IMR-90 (cell line): ENCODE data around the gene SOD2. TPM values are rescaled to one million over a fixed set of nuclear protein-coding genes. Genes with fewer than 3 reads are reported as not detected.
A peak's percentile ranks its signal among the peaks of the same experiment; 100 is the strongest.

ENCODE experiments used
- ATAC-seq: fragments of 200-7000 bp; cut with Tn5 transposase; 2 replicates; pipeline ENCODE4 v1.9.1; 2020; ENCODE audit warnings: low read depth, mild to moderate bottlenecking, moderate library complexity
- BruUV-seq: library from RNA; stranded (reverse); fragments of 400-500 nt; replicated peaks from 2 replicates; lab custom pipeline; 2021; lab: Mats Ljungman, UMichigan
- CTCF ChIA-PET: fragments of 300-600 bp; formaldehyde crosslinking; extraction: SDS; loops from one replicate; lab custom pipeline; 2021; ENCODE audit warnings: antibody characterized with exemption; lab: Yijun Ruan, JAX
- POLR2A ChIA-PET: fragments of 300-600 bp; sonication (Branson Sonifier 250); formaldehyde crosslinking; loops from one replicate; lab custom pipeline; 2022; ENCODE audit warnings: antibody characterized with exemption; ENCODE audit not compliant: unreplicated experiment; lab: Charles Lee
- DNase-seq: peaks from one replicate; pipeline ENCODE4 v3.0.0; 2013
- H2AFZ ChIP-seq: replicated peaks from 2 replicates; pipeline ENCODE3; 2013; ENCODE audit warnings: low read length, mild to moderate bottlenecking; ENCODE audit not compliant: poor library complexity
- H2AK5ac ChIP-seq: 2 replicates; pipeline ENCODE4 v1.6.1; 2013; ENCODE audit warnings: low read depth, low read length, inconsistent platforms
- H2AK9ac ChIP-seq: replicated peaks from 2 replicates; pipeline ENCODE3; 2013; ENCODE audit warnings: mild to moderate bottlenecking, low read depth, low read length, moderate library complexity; ENCODE audit not compliant: poor library complexity
- H2BK120ac ChIP-seq: 2 replicates; pipeline ENCODE4 v1.6.1; 2013; ENCODE audit warnings: low read depth, low read length, inconsistent platforms
- H2BK15ac ChIP-seq: 3 replicates; pipeline ENCODE4 v1.6.1; 2013; ENCODE audit warnings: low read depth, low read length, inconsistent platforms
- H2BK20ac ChIP-seq: 2 replicates; pipeline ENCODE4 v1.6.1; 2013; ENCODE audit warnings: low read depth, mild to moderate bottlenecking, inconsistent platforms, low read length, moderate library complexity
- H2BK5ac ChIP-seq: 2 replicates; pipeline ENCODE4 v1.6.1; 2013; ENCODE audit warnings: mild to moderate bottlenecking, low read depth, low read length, inconsistent platforms; ENCODE audit not compliant: poor library complexity, severe bottlenecking
- H3K14ac ChIP-seq: replicated peaks from 2 replicates; pipeline ENCODE4 v1.6.1; 2013; ENCODE audit warnings: low read depth, low read length, inconsistent platforms
- H3K18ac ChIP-seq: 2 replicates; pipeline ENCODE4 v1.6.1; 2013; ENCODE audit warnings: low read depth, low read length, control low read depth
- H3K23ac ChIP-seq: 2 replicates; pipeline ENCODE4 v1.6.1; 2013; ENCODE audit warnings: low read depth, low read length, inconsistent platforms
- H3K27ac ChIP-seq: 2 replicates; pipeline ENCODE4 v1.5.1; 2013; ENCODE audit warnings: mild to moderate bottlenecking, control low read depth, low read length; ENCODE audit not compliant: insufficient read depth
- H3K27me3 ChIP-seq: 2 replicates; pipeline ENCODE4 v1.6.1; 2013; ENCODE audit warnings: low read length; ENCODE audit not compliant: control insufficient read depth, insufficient read depth
- H3K36me3 ChIP-seq: 2 replicates; pipeline ENCODE4 v1.6.1; 2013; ENCODE audit warnings: low read length, mixed read lengths; ENCODE audit not compliant: control insufficient read depth, insufficient read depth
- H3K4ac ChIP-seq: 2 replicates; pipeline ENCODE4 v1.6.1; 2013; ENCODE audit warnings: low read depth, low read length, inconsistent platforms
- H3K4me1 ChIP-seq: 2 replicates; pipeline ENCODE4 v1.6.1; 2013; ENCODE audit warnings: low read length, mixed read lengths; ENCODE audit not compliant: control insufficient read depth, insufficient read depth
- H3K4me2 ChIP-seq: 2 replicates; pipeline ENCODE4 v1.6.1; 2013; ENCODE audit warnings: low read depth, mild to moderate bottlenecking, control low read depth, low read length, moderate library complexity
- H3K4me3 ChIP-seq: 2 replicates; pipeline ENCODE4 v1.5.1; 2013; ENCODE audit warnings: low read depth, mild to moderate bottlenecking, control low read depth, low read length, moderate library complexity; ENCODE audit not compliant: insufficient read depth
- H3K56ac ChIP-seq: 2 replicates; pipeline ENCODE4 v1.6.1; 2013; ENCODE audit warnings: low read length, inconsistent platforms; ENCODE audit not compliant: insufficient read depth; ENCODE audit errors: extremely low read depth
- H3K79me1 ChIP-seq, 2 experiments: 2 replicates each; pipeline ENCODE4 v1.6.1; 2013; ENCODE audit warnings: low read length in 2 of 2, inconsistent platforms in 1 of 2, low read depth in 1 of 2
- H3K9ac ChIP-seq: 2 replicates; pipeline ENCODE4 v1.6.1; 2013; ENCODE audit warnings: low read depth, low read length, control low read depth
- H3K9me1 ChIP-seq: 2 replicates; pipeline ENCODE4 v1.6.1; 2013; ENCODE audit warnings: low read length, inconsistent platforms; ENCODE audit not compliant: insufficient read depth
- H3K9me3 ChIP-seq: 2 replicates; pipeline ENCODE4 v1.6.1; 2013; ENCODE audit warnings: low read length; ENCODE audit not compliant: control insufficient read depth, insufficient read depth
- H4K20me1 ChIP-seq: 2 replicates; pipeline ENCODE4 v1.6.1; 2013; ENCODE audit warnings: low read length, inconsistent platforms; ENCODE audit not compliant: insufficient read depth
- H4K5ac ChIP-seq: 2 replicates; pipeline ENCODE4 v1.6.1; 2013; ENCODE audit warnings: mild to moderate bottlenecking, low read depth, low read length, control low read depth
- H4K8ac ChIP-seq, 2 experiments: 2 replicates each; pipeline ENCODE4 v1.6.1; 2013; ENCODE audit warnings: low read depth in 2 of 2, low read length in 2 of 2, control low read depth in 1 of 2, inconsistent platforms in 1 of 2
- H4K91ac ChIP-seq: 2 replicates; pipeline ENCODE4 v1.6.1; 2013; ENCODE audit warnings: low read depth, low read length, inconsistent platforms; ENCODE audit not compliant: insufficient read depth
- BHLHE40 ChIP-seq: fragments of 150-350 bp; IDR thresholded peaks from 2 replicates; pipeline ENCODE4 v1.6.1; 2016; ENCODE audit warnings: mild to moderate bottlenecking, low read depth, low read length
- CEBPB ChIP-seq: IDR thresholded peaks from 2 replicates; pipeline ENCODE4 v1.6.1; 2012; ENCODE audit warnings: low read depth, low read length, improper control_type of control experiment
- MAFK ChIP-seq: IDR thresholded peaks from 2 replicates; pipeline ENCODE4 v1.6.1; 2012; ENCODE audit warnings: low read depth, low read length, improper control_type of control experiment
- MAZ ChIP-seq: IDR thresholded peaks from 2 replicates; pipeline ENCODE4 v1.6.1; 2012; ENCODE audit warnings: low read depth, mild to moderate bottlenecking, low read length, improper control_type of control experiment, moderate library complexity, borderline replicate concordance
- MXI1 ChIP-seq: IDR thresholded peaks from 2 replicates; pipeline ENCODE4 v1.6.1; 2012; ENCODE audit warnings: low read depth, mild to moderate bottlenecking, low read length, moderate library complexity, borderline replicate concordance
- NFE2L2 ChIP-seq: fragments of 150-350 bp; IDR thresholded peaks from 2 replicates; pipeline ENCODE4 v1.6.1; 2016; ENCODE audit warnings: low read depth, mild to moderate bottlenecking, low read length
- POLR2A ChIP-seq: IDR thresholded peaks from 2 replicates; pipeline ENCODE4 v1.6.1; 2012; ENCODE audit warnings: mild to moderate bottlenecking, low read depth, low read length
- RFX5 ChIP-seq: IDR thresholded peaks from 2 replicates; pipeline ENCODE4 v1.8.0; 2012; ENCODE audit warnings: low read depth, mild to moderate bottlenecking, low read length, moderate library complexity
- SMC3 ChIP-seq: fragments of 150-350 bp; IDR thresholded peaks from 2 replicates; pipeline ENCODE4 v1.6.1; 2016; ENCODE audit warnings: low read depth, mild to moderate bottlenecking, antibody characterized with exemption, low read length, moderate library complexity
- WGBS, 2 experiments: methylation state at CpG; one replicate each; pipeline versions ENCODE4 v1.1.5 to v1.1.7; 2013; ENCODE audit warnings: missing lambda C conversion rate in 2 of 2; ENCODE audit not compliant: insufficient read length in 1 of 2; ENCODE audit errors: extremely low coverage in 2 of 2; 5-methylcytosine and 5-hydroxymethylcytosine counted together
- dilution Hi-C: fragments of 300-500 bp; cut with HindIII; formaldehyde crosslinking; loops from one replicate; pipeline ENCODE4 v1.14.3; 2018; ENCODE audit warnings: low sequenced_read_pairs; ENCODE audit not compliant: unreplicated experiment
- in situ Hi-C: fragments of 300-500 bp; cut with MboI; formaldehyde crosslinking; loops from 3 replicates; pipeline ENCODE4 v1.14.3; 2019; ENCODE audit warnings: low sequenced_read_pairs, inconsistent platforms, mixed read lengths
- intact Hi-C: fragments of 100-400 bp; cut with micrococcal nuclease; formaldehyde crosslinking; loops from 2 replicates; pipeline ENCODE4 v1.10.0; 2022
- polyA plus RNA-seq, 3 experiments: library from polyadenylated mRNA; depleted of rRNA; stranded (reverse); fragments of >200 nt; gene quantifications; 2 replicates each; pipeline ENCODE4 v1.2.3, GENCODE V29; 2012; ENCODE audit warnings: low replicate concordance in 1 of 3
- total RNA-seq: library from RNA; depleted of rRNA; stranded (reverse); fragments of >200 nt; gene quantifications from 2 replicates; pipeline ENCODE4 v1.2.3, GENCODE V29; 2012
- TF ChIP-seq, protein P1 (sequence below): conservative IDR thresholded peaks from 2 replicates; pipeline ENCODE4 v1.5.1; 2012; ENCODE audit warnings: mild to moderate bottlenecking, low read depth, low read length, improper control_type of control experiment
- TF ChIP-seq, protein P2 (sequence below): fragments of 150-350 bp; IDR thresholded peaks from 2 replicates; pipeline ENCODE4 v1.6.1; 2017; ENCODE audit warnings: mild to moderate bottlenecking, antibody characterized with exemption, low read length, low read depth

The SOD2 gene
- total and polyA plus RNA-seq, 2 of the 4 experiments (the other 2 are of a cell fraction): 173 to 243 TPM

DNA sequence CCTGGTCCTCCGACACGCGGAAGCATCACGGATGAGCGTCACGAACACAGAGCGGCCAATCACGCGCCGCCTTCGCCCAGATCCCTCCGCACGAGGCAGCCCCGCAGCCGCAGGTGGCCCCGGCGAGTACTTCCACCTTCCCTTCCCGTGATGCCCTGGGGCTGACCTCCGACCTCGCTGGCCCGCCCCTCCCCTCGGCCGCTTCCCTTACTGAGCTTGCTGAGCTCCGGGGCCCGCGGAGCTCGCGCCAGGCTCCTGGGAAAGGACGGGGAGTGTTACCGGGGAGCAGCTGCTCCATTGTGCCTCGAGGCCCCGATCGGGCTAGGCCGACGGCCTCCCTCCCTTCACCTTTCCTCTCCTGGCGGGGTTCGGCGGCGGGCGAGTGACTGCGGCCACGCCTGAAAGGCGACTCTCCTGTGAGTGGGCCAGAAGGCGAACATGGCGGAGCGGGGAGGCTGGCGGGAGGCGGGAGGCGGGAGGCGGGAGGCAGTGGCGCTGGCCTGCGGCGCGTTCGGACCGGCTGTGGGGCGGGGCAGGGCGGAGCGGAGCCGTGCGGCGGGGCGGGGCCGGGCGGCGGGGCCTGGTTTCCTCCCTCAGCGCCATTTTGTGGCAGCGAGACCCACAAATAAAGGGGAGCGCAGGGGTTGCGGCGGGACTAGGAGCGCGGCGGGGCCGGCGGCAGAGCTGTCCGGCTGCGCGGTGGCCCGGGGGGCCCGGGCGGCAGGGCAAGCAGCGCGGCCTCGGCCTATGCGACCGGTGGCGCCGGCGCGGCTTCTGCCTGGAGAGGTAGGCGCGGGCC is 34.1 kb upstream of the SOD2 start, which contains the start of gene WTAP:
Gene WTAP, plus strand, starts transcription at position 589 of the 799 bp plus-strand sequence. CDS start 8,760 bp downstream, outside the sequence.
- no TSS peak for BruUV-seq
- peak within 1 kb of the TSS; percentile 99 for H3K27ac ChIP-seq
- H4K8ac ChIP-seq: peak within 1 kb of the TSS; percentile 94 to 98
- peaks cover 3% of the 10 kb centered on the region for H3K9me1 ChIP-seq
- peak within 1 kb of the TSS; percentile 98 for H3K4me3 ChIP-seq
- ChIA-PET CTCF (no interaction called here), POLR2A (interaction anchor here (0.6 to 0.8 kb wide), 3 partner anchors 11 to 1545 kb away, joined by 3 to 13 read pairs (median 7); no protein-coding TSS in a partner anchor)
- H2AFZ ChIP-seq: peak within 1 kb of the TSS; percentile 98
- H3K23ac ChIP-seq: peak within 1 kb of the TSS; percentile 97
- ATAC-seq (peak; percentile 95), DNase-seq (peak; percentile 92)
- H3K56ac ChIP-seq: peak within 1 kb of the TSS; percentile 91
- H3K27me3 ChIP-seq: no peaks in the 10 kb centered on the region
- H3K36me3 ChIP-seq: no peaks in the 10 kb centered on the region; the same call in 1 of the 2 replicates
- no peak within 1 kb of the TSS for H2BK20ac ChIP-seq
- H2BK15ac ChIP-seq: peak within 1 kb of the TSS; percentile 57; the same call in 2 of the 3 replicates
- H4K5ac ChIP-seq: peak within 1 kb of the TSS; percentile 95
- in situ Hi-C loops: no loop called here
- H4K91ac ChIP-seq: peak within 1 kb of the TSS; percentile 97
- H3K14ac ChIP-seq: peak within 1 kb of the TSS; percentile 99
- dilution Hi-C loops: no loop called here
- H2AK5ac ChIP-seq: peak within 1 kb of the TSS; percentile 81
- H2AK9ac ChIP-seq: peak within 1 kb of the TSS; percentile 100
- peaks cover 45% of the 10 kb centered on the region for H4K20me1 ChIP-seq
- intact Hi-C loops: loop anchor here (1.0 to 2.0 kb wide), 2 partner anchors 26 to 62 kb away; partner anchors contain the start of gene TCP1
- H3K9ac ChIP-seq: peak within 1 kb of the TSS; percentile 99
- H3K4ac ChIP-seq: peak within 1 kb of the TSS; percentile 99
- H3K9me3 ChIP-seq: no peaks in the 10 kb centered on the region
- H3K4me1 ChIP-seq: peaks cover 3% of the 10 kb centered on the region; the same call in 1 of the 2 replicates
- WGBS, 2 experiments: 0% methylated on average over 27 of the region's 93 CpGs; no CpG with 5 or more reads in 1 of the 2 experiments
- no peak for TF ChIP-seq RFX5
- TF ChIP-seq CEBPB: no peak
- no peak for TF ChIP-seq MAFK
- TF ChIP-seq BHLHE40: peak; percentile 39; the same call in 1 of the 2 replicates
- TF ChIP-seq NFE2L2: no peak; the same call in 1 of the 2 replicates
- TF ChIP-seq MXI1: no peak
- no peak for TF ChIP-seq SMC3
- TF ChIP-seq, protein P1, sequence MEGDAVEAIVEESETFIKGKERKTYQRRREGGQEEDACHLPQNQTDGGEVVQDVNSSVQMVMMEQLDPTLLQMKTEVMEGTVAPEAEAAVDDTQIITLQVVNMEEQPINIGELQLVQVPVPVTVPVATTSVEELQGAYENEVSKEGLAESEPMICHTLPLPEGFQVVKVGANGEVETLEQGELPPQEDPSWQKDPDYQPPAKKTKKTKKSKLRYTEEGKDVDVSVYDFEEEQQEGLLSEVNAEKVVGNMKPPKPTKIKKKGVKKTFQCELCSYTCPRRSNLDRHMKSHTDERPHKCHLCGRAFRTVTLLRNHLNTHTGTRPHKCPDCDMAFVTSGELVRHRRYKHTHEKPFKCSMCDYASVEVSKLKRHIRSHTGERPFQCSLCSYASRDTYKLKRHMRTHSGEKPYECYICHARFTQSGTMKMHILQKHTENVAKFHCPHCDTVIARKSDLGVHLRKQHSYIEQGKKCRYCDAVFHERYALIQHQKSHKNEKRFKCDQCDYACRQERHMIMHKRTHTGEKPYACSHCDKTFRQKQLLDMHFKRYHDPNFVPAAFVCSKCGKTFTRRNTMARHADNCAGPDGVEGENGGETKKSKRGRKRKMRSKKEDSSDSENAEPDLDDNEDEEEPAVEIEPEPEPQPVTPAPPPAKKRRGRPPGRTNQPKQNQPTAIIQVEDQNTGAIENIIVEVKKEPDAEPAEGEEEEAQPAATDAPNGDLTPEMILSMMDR: no peak
- peak; percentile 94 for TF ChIP-seq POLR2A
- TF ChIP-seq MAZ: peak; percentile 66; the same call in 1 of the 2 replicates
- TF ChIP-seq, protein P2, sequence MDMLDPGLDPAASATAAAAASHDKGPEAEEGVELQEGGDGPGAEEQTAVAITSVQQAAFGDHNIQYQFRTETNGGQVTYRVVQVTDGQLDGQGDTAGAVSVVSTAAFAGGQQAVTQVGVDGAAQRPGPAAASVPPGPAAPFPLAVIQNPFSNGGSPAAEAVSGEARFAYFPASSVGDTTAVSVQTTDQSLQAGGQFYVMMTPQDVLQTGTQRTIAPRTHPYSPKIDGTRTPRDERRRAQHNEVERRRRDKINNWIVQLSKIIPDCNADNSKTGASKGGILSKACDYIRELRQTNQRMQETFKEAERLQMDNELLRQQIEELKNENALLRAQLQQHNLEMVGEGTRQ: peak; percentile 67
- H3K4me2 ChIP-seq: peak within 1 kb of the TSS; percentile 92
- peak within 1 kb of the TSS; percentile 87 for H3K18ac ChIP-seq
- peaks cover 17 to 47% of the 10 kb centered on the region in 2 experiments for H3K79me1 ChIP-seq
- peak within 1 kb of the TSS; percentile 93 for H2BK120ac ChIP-seq
- peak within 1 kb of the TSS; percentile 100 for H2BK5ac ChIP-seq
